Measurements from ENCODE around the gene ADD3.

DNA sequence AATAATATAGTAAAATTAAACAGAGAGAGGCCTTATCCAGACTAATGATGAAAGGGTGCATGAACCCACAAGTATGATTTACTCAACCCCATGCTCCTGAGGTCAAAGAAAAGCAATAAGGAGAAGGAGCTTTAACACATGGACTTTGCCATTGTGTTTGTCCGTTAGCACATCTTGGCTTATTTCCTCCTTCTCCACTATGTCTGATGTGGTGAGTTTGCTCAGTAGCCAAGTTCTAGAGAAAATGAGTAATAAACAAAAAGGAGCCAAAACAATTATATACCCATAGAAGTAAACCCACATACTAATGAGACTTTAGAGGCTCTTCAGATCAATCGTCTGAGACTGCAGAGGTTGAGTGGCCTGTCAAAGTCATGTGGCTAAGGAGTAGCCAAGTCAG is 26.1 kb upstream of the ADD3 start:
- TF ChIP-seq SP1 (IDR thresholded peaks at IDR 0.05) (no peak), BHLHE40 (IDR thresholded peaks at IDR 0.05; ENCODE audit: borderline replicate concordance) (no peak), HDGF (IDR thresholded peaks at IDR 0.05; ENCODE audit: borderline replicate concordance) (no peak), SUZ12 (IDR thresholded peaks at IDR 0.05) (no peak), NFRKB (IDR thresholded peaks at IDR 0.05) (no peak), LEF1 (IDR thresholded peaks at IDR 0.05; ENCODE audit: borderline replicate concordance) (no peak), TARDBP (IDR thresholded peaks at IDR 0.05) (no peak), L3MBTL2 (conservative IDR thresholded peaks at IDR 0.05) (no peak)
